ENCODE measurements around the gene LRRC37A2.
"Not testable (repeated sequence)": the region's sequence is repeated elsewhere in the genome, so short reads cannot be mapped to it uniquely, and the experiment has no call there.

LRRC37A2 gene

DNA sequence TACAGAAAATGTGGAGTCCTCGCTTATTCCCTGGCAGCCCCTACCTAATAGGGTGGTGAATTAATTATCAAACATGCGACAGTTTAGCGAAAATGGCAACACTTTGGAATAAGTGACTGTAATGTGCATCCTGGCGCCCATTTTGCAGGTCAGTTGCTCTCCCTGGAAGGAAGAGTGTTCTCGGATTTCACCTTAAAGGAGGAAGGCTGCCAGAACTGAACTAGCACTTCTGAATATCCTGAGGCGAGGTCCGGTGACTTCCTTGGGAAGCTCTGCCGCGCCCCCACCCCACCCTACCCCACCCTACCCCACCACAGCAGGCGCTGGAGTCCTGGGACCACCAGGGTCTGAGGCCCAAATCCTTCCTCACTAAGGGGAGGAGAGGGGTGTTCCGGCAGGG is at the start of gene LRRC37A2:
Gene LRRC37A2, plus strand, starts transcription at position 301 of the 400 bp plus-strand sequence. CDS start 245 bp downstream, outside the sequence.
- DNase-seq (ENCODE audit: low read depth in 2 of 2): not testable (repeated sequence)

- not testable (repeated sequence) for DNase-seq (ENCODE audit: low read depth in 2 of 2)
Measured at GRCh38 chr17:46467618-46468017, 44.6 kb upstream of the LRRC37A2 start.

DNA sequence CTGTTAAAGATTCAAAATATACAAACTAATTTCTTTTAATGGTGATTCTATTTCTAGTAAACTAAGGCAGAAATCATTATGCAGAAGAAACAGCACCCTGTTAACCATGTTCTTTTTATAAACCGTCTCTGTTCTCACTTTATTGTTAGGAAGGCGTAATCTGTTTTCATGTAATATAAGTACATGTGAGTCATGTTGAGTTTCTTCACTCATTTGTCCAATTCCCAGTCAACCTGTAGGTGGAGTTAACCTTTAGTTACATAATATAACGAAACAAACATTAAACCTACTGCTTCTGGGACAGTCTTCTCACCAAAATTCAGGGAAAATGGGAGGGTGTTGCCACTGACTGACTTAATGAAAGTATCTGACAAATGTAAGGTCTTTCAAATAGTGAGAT is 37.8 kb upstream of the LRRC37A2 start:
- not testable (repeated sequence) for DNase-seq (ENCODE audit: low read depth in 2 of 2)

DNA sequence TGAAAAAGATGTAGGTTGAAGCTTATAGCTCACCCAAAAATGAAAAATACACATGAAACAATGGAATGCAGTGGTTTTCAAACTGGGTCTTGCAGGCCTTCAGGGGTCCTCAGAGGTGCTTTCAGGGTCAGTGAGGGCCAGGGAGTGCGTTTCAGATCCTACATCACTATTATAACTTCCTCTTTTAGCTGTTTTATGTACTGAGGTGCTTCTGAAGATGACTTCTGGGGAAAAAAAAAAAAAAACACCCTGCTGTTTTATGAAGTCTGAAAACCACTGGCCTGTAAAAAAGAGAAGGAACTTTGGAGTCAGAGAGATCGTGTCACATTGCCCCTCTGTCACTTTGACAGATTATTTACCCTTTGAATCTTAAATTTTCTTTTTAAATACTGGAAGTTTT is 36.7 kb upstream of the LRRC37A2 start:
- DNase-seq (ENCODE audit: low read depth in 2 of 2): not testable (repeated sequence)

- not testable (repeated sequence) for DNase-seq (ENCODE audit: low read depth in 2 of 2)
Measured at GRCh38 chr17:46478823-46479222, 33.4 kb upstream of the LRRC37A2 start.

DNA sequence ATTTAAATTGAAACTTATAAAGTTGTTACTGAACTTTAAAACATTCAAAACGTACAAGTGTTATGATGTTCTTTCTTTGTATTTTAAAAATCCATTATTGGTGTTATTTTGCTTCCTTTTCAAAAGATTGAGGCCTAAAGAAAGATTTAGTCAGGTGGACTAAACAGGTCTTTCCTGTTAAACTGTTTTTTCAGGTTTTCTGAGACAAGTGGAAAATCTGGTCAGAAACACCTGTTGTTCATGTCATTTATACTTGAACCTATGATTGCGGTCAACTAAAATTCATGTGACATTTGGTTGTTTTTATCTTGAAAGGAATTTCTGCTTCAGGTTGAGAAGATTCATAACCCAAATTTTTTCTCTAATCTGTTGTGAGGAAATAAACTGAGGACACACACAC is 31.0 kb upstream of the LRRC37A2 start:
- not testable (repeated sequence) for DNase-seq (ENCODE audit: low read depth in 2 of 2)

DNA sequence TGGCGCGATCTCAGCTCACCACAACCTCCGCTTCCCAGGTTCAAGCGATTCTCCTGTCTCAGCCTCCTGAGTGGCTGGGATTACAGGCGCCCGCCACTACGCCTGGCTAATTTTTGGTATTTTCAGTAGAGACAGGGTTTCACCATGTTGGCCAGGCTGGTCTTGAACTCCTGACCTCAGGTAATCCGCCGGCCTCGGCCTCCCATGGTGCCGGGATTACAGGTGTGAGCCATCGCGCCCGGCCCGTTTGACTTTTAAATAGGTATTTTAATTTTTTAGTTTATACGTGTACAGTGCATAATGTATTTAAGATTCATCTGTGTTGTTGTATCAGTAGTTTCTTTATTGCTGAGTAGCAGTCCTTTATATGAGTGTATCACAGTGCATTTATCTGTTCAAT is 20.2 kb upstream of the LRRC37A2 start:
- DNase-seq (ENCODE audit: low read depth in 2 of 2): not testable (repeated sequence)

DNA sequence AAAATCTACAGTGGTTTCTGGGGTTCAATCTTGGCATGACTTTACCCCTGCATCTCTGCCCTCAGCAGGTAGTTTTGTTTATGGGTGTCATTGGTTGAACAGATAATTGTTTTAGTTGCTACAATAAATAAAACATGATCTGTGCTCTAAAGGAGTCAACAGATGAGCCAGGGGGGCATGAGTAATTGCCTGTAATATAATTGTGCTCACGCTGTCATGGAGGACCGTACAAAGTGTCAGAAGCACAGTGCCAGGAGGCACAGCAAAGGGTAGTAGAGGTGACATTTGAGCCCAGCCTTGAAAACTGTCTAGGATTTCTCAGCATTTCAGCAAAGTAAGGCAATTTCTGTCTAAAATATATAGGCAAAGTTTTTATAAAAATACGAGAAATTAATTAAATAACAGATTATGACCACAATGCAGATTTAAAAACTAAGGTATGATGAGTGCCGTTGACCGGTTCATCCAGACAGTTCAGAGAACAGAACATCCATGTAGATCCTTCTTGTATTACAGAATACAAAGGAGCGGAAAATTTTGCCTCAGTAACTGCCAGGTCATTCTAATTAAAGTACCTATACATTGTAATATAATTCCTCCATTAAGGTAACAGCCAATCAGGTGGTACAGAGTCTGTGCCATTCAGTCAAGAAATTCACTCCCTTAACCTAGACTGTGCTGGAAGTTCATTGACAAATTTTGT is 12.7 kb upstream of the LRRC37A2 start:
- not testable (repeated sequence) for DNase-seq (ENCODE audit: low read depth in 2 of 2)

DNA sequence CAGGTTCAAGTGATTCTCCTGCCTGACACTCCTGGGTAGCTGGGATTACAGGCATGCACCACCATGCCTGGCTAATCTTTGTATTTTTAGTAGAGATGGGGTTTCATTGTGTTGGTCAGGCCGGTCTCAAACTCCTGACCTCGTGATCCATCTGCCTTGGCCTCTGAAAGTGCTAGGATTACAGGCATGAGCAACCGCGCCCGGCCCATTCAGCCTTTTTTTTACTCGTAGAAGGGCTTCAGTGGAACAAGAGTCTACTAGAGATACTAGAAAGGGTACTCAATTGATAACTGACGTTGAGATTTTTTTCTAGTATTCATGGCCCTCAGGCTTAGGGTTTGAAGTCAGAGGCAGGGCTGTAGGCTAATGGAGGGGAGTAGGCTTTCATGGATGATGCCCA is 6.4 kb upstream of the LRRC37A2 start:
- not testable (repeated sequence) for DNase-seq (ENCODE audit: low read depth in 2 of 2)

DNA sequence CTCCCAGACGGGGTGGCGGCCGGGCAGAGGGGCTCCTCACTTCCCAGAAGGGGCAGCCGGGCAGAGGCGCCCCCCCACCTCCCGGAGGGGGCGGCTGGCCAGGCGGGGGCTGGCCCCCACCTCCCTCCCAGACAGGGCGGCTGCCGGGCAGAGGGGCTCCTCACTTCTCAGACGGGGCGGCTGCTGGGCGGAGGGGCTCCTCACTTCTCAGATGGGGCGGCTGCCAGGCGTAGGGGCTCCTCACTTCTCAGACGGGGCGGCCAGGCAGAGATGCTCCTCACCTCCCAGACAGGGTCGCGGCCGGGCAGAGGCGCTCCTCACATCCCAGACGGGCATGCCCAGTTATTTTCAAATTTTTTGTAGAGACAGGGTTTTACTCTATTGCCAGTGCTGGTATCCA is 22.4 kb downstream of the LRRC37A2 start:
- DNase-seq (ENCODE audit: low read depth in 2 of 2): not testable (repeated sequence)

DNA sequence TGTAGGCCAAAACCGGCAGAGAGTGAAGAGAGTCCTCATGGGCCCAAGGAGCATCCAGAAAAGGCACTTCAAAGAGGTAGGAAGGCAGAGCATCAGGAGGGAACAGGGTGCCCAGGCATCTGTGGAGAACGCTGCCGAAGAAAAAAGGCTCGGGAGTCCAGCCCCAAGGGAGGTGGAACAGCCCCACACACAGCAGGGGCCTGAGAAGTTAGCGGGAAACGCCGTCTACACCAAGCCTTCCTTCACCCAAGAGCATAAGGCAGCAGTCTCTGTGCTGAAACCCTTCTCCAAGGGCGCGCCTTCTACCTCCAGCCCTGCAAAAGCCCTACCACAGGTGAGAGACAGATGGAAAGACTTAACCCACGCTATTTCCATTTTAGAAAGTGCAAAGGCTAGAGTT is 36.3 kb downstream of the LRRC37A2 start:
- not testable (repeated sequence) for DNase-seq (ENCODE audit: low read depth in 2 of 2)

- not testable (repeated sequence) for DNase-seq (ENCODE audit: low read depth in 2 of 2)
Measured at GRCh38 chr17:46559155-46559554, 46.9 kb downstream of the LRRC37A2 start.

- not testable (repeated sequence) for DNase-seq (ENCODE audit: low read depth in 2 of 2)
Measured at GRCh38 chr17:46560048-46560447, 47.8 kb downstream of the LRRC37A2 start.

- DNase-seq (ENCODE audit: low read depth in 2 of 2): not testable (repeated sequence)
Measured at GRCh38 chr17:46566284-46566683, 54.0 kb downstream of the LRRC37A2 start.

DNA sequence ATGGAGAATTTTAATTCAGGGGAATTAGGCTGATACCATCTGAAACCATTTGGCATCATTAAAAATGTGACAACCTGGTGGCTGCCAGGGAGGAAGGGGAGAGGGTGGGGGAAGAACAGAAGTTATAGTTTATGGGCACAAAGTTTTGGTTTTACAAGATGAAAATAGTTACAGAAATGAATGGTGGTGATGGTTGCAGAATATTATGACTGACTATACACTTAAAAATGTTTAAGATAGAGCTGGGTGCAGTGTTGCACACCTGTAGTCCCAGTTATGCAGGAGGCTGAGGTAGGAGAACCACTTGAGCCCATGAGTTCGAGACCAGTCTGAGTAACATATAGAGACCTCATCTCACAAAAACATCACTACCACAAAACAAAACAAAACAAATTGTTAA is 54.7 kb downstream of the LRRC37A2 start:
- DNase-seq (ENCODE audit: low read depth in 2 of 2): not testable (repeated sequence)

DNA sequence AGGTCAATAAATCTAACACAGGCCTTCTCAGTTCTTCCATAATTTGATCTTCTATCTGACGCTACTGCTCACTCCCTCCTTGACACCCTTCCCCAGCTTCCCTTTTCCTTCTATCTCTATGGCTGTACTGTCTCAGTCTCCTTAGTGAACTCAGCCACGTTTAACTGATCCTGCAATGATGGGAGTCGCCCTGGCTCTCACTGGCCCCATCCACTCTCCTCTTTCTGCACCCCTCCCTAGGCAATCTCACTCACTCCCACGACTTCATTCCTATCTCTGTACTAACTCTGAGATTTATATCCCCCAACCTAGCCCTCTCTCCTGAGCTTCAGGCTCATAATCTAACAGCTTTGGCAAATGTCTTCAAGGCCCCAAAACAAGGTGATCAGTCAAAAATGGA is 59.5 kb downstream of the LRRC37A2 start:
- DNase-seq (ENCODE audit: low read depth in 2 of 2): not testable (repeated sequence)

DNA sequence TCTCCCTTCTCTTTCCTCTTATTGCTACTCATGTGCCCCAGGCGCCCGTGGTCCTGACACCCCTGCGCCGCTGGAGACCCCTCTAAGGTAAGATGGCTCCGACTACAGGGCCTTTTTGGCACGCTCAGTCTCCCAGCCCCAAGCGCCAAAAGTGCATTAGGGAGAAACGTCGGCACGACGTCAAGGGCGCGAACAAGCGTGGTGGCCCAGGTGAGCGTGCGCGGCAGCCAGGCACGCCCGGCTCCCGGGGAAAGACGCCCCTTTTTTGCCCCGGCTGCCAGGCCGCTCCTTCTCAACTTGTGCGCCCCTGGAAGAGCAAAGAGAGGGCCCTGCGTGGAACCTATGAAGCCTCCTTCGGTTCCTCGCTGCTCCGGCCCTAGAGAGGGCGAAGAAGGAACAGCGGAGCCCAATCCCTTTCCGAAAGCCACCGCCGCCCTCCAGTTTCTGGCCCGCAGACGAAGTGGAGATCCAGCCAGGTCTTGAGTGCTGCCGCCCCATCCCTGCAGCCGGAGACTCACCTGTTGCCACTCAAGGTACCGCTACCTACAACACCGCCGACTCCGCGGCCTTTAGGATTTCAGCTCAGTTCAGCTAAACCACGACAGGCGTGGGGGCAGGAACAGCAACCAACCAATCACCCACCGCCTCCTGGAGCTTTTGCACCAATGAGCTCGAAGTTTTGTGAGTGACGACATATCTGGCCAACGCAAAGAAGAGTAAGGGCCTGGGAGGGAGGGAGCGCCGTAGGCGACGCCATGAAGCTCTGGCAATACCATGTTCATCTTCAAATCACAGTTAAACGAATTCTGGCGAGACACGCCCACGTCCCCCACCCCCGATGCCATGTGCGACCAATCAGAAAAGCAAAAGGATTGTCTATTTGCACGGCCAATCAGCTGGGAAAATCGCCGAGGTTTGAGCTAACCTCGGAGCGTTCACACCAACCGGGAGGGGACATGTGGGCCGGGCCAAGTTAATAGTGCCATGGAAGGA is 67.1 kb downstream of the LRRC37A2 start, which contains the start of gene ARL17A:
Gene ARL17A, minus strand, starts transcription at position 609 of the 993 bp plus-strand sequence. CDS start 3,369 bp downstream, outside the sequence.
- peak; percentile 40 to 51 for DNase-seq (ENCODE audit: low read depth in 2 of 2)

DNA sequence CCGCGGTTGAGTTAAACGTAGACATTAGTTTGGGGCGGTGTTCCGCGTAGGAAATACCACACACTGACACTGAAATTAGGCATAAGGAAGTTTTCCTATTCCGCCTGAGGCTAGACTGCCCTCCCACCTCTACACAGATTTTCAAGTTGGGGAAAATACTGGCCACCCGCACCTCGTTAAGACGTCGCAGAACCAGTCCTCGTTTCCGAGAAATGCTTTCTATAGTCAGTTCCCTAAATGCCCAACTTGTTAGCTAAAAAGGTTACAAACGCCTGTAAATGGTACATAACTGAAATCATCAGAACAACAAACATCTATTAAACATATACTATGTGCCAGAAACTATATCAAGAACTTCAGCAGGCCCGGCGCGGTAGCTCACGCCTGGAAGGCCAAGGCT is 67.8 kb downstream of the LRRC37A2 start:
- DNase-seq (ENCODE audit: low read depth in 2 of 2): not testable (repeated sequence)

GRCh38 chr17:46585444-46585843 is 73.2 kb downstream of the LRRC37A2 start:
- DNase-seq (ENCODE audit: low read depth in 2 of 2): not testable (repeated sequence)

GRCh38 chr17:46590157-46591146 is 78.2 kb downstream of the LRRC37A2 start, which contains the start of gene NSF:
Gene NSF, plus strand, starts transcription at chr17:46590669. Its CDS starts 107 bp downstream, at chr17:46590776.
- DNase-seq (ENCODE audit: low read depth in 2 of 2): not testable (repeated sequence)

- DNase-seq (ENCODE audit: low read depth in 2 of 2): not testable (repeated sequence)
Measured at GRCh38 chr17:46591332-46591731, 79.1 kb downstream of the LRRC37A2 start.

Measured in stimulated activated CD4-positive, alpha-beta T cell treated with anti-CD3 and anti-CD28 coated beads, Interleukin-4, amount 100 ng/mL, for 48 hours (primary cell).